Astrocyte (in vitro differentiated cells and primary cell): ENCODE data around the gene CHST13. TPM values are rescaled to one million over a fixed set of nuclear protein-coding genes. Genes with fewer than 3 reads are reported as not detected.

Experiments
- DNase-seq: peaks from one replicate; pipeline ENCODE4 v3.0.0-alpha.2; 2010; ENCODE audit warnings: low read depth
- FAIRE-seq: peaks from 2 replicates; lab custom pipeline; 2011; peaks lifted over from hg19 to GRCh38; lab: Jason Lieb, UNC
- H2AFZ ChIP-seq: 2 replicates; pipeline ENCODE4 v1.6.0; 2012; ENCODE audit warnings: low read depth, low read length, inconsistent platforms
- H3K27ac ChIP-seq: 2 replicates; pipeline ENCODE4 v1.5.1; 2011; ENCODE audit warnings: low read depth, low read length, inconsistent platforms
- H3K27me3 ChIP-seq: 2 replicates; pipeline ENCODE4 v1.6.0; 2011; ENCODE audit warnings: low read length, inconsistent platforms; ENCODE audit not compliant: insufficient read depth
- H3K36me3 ChIP-seq: 2 replicates; pipeline ENCODE4 v1.5.1; 2011; ENCODE audit warnings: low read length, inconsistent platforms; ENCODE audit not compliant: insufficient read depth
- H3K4me1 ChIP-seq: 2 replicates; pipeline ENCODE4 v1.5.1; 2011; ENCODE audit warnings: low read length, inconsistent platforms; ENCODE audit not compliant: insufficient read depth
- H3K4me2 ChIP-seq: 2 replicates; pipeline ENCODE4 v1.6.0; 2012; ENCODE audit warnings: low read length, inconsistent platforms
- H3K4me3 ChIP-seq: 2 replicates; pipeline ENCODE4 v1.5.1; 2011; ENCODE audit warnings: low read depth, mild to moderate bottlenecking, low read length, inconsistent platforms; ENCODE audit not compliant: insufficient read depth
- H3K79me2 ChIP-seq: 2 replicates; pipeline ENCODE4 v1.6.0; 2012; ENCODE audit warnings: mild to moderate bottlenecking, low read length, inconsistent platforms; ENCODE audit not compliant: insufficient read depth
- H3K9ac ChIP-seq: 2 replicates; pipeline ENCODE4 v1.6.0; 2012; ENCODE audit warnings: mild to moderate bottlenecking, low read length, inconsistent platforms
- H3K9me3 ChIP-seq: 2 replicates; pipeline ENCODE4 v1.5.1; 2012; ENCODE audit warnings: low read depth, mild to moderate bottlenecking, low read length, inconsistent platforms; ENCODE audit not compliant: insufficient read depth
- H4K20me1 ChIP-seq: 2 replicates; pipeline ENCODE4 v1.6.0; 2012; ENCODE audit warnings: low read length, inconsistent platforms; ENCODE audit not compliant: insufficient read depth
- H3K27ac Mint-ChIP-seq: one replicate; pipeline ENCODE4 v1.8.0; 2021; ENCODE audit warnings: mild to moderate bottlenecking, mixed read lengths; ENCODE audit not compliant: unreplicated experiment
- H3K27me3 Mint-ChIP-seq: one replicate; pipeline ENCODE4 v1.8.0; 2021; ENCODE audit warnings: low read depth, mixed read lengths; ENCODE audit not compliant: unreplicated experiment
- H3K36me3 Mint-ChIP-seq: one replicate; pipeline ENCODE4 v1.8.0; 2021; ENCODE audit warnings: low read depth, mixed read lengths; ENCODE audit not compliant: unreplicated experiment
- H3K4me1 Mint-ChIP-seq: one replicate; pipeline ENCODE4 v1.8.0; 2021; ENCODE audit warnings: low read depth, mixed read lengths; ENCODE audit not compliant: unreplicated experiment
- H3K4me3 Mint-ChIP-seq: one replicate; pipeline ENCODE4 v1.8.0; 2021; ENCODE audit warnings: mild to moderate bottlenecking, moderate library complexity, mixed read lengths; ENCODE audit not compliant: unreplicated experiment
- H3K9me3 Mint-ChIP-seq: one replicate; pipeline ENCODE4 v1.8.0; 2021; ENCODE audit warnings: mild to moderate bottlenecking, mixed read lengths; ENCODE audit not compliant: unreplicated experiment
- CTCF ChIP-seq: IDR thresholded peaks from 2 replicates; pipeline ENCODE4 v1.5.1; 2011; ENCODE audit warnings: low read depth, mild to moderate bottlenecking, inconsistent platforms, low read length, moderate library complexity; ENCODE audit not compliant: insufficient read depth
- EZH2 ChIP-seq: IDR thresholded peaks from 2 replicates; pipeline ENCODE4 v1.6.1; 2012; ENCODE audit warnings: mild to moderate bottlenecking, low read length, inconsistent platforms; ENCODE audit not compliant: insufficient read depth
- total RNA-seq: library from RNA; stranded (reverse); gene quantifications from 2 replicates; pipeline ENCODE4 v1.2.1, GENCODE V29; 2021

Gene CHST13
- total RNA-seq, 1 donor from 2014 or later = not detected

- peaks cover 5% of the 10 kb centered on the region for H3K27me3 ChIP-seq
- H3K9me3 ChIP-seq = no peaks in the 10 kb centered on the region
- H3K36me3 ChIP-seq = no peaks in the 10 kb centered on the region
- no peaks in the 10 kb centered on the region for H4K20me1 ChIP-seq
- no peaks in the 10 kb centered on the region for H3K79me2 ChIP-seq
- H3K4me3 ChIP-seq = no peak overlapping the region
- H3K4me1 Mint-ChIP-seq = peaks cover 1% of the 10 kb centered on the region
- peaks cover 26% of the 10 kb centered on the region for H3K27me3 Mint-ChIP-seq
- no peak for TF ChIP-seq EZH2
- no peak for TF ChIP-seq CTCF
- H3K36me3 Mint-ChIP-seq = peaks cover 2% of the 10 kb centered on the region
- H3K9ac ChIP-seq = no peak overlapping the region
- H2AFZ ChIP-seq = no peak overlapping the region
- H3K9me3 Mint-ChIP-seq = no peaks in the 10 kb centered on the region
- H3K27ac Mint-ChIP-seq = no peak overlapping the region
- DNase-seq (no peak), FAIRE-seq (no peak)
- no peaks in the 10 kb centered on the region for H3K4me1 ChIP-seq
- H3K27ac ChIP-seq = no peak overlapping the region
- H3K4me2 ChIP-seq = no peak overlapping the region
- H3K4me3 Mint-ChIP-seq = no peak overlapping the region
Observed at GRCh38 chr3:126510308-126510910, 13.5 kb upstream of the CHST13 start.

DNA sequence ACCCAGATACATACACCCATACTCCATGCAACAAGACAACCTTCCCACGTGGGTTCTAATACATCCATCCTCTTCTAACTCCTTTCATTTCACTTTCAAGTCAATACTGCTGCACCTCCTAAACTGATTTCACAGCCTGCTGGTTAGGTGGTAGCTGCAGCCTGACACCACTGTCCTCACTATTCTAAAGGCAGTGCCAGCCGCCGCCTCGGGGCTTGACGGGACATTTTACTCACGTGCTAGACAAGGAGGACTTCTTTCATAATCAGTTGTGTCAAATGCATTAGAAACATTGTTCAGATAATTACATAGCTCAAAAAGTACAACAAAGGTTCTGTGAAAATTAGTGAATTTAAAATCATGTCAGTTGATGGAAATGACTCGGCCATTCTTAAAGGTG lies 12.7 kb upstream of the CHST13 start:
- no peaks in the 10 kb centered on the region for H3K9me3 ChIP-seq
- Mint-ChIP-seq H3K4me1 (peaks cover 1% of the 10 kb centered on the region), H3K9me3 (no peaks in the 10 kb centered on the region), H3K4me3 (no peak overlapping the region), H3K36me3 (peaks cover 2% of the 10 kb centered on the region), H3K27ac (no peak overlapping the region), H3K27me3 (peaks cover 24% of the 10 kb centered on the region)
- H3K4me2 ChIP-seq = no peak overlapping the region
- no peak overlapping the region for H3K27ac ChIP-seq
- DNase-seq (no peak), FAIRE-seq (no peak)
- no peaks in the 10 kb centered on the region for H3K36me3 ChIP-seq
- H3K79me2 ChIP-seq = no peaks in the 10 kb centered on the region
- H3K9ac ChIP-seq = no peak overlapping the region
- no peaks in the 10 kb centered on the region for H4K20me1 ChIP-seq
- H2AFZ ChIP-seq = no peak overlapping the region
- no peak for TF ChIP-seq EZH2
- TF ChIP-seq CTCF = no peak
- H3K4me1 ChIP-seq = no peaks in the 10 kb centered on the region
- H3K27me3 ChIP-seq = peaks cover 5% of the 10 kb centered on the region
- H3K4me3 ChIP-seq = no peak overlapping the region

- Mint-ChIP-seq H3K27ac (no peak overlapping the region), H3K9me3 (no peaks in the 10 kb centered on the region), H3K4me3 (no peak overlapping the region), H3K27me3 (peaks cover 25% of the 10 kb centered on the region), H3K36me3 (peaks cover 2% of the 10 kb centered on the region), H3K4me1 (peaks cover 1% of the 10 kb centered on the region)
- Histone ChIP-seq H3K36me3 (no peaks in the 10 kb centered on the region), H2AFZ (no peak overlapping the region), H3K4me2 (no peak overlapping the region), H3K27ac (no peak overlapping the region), H4K20me1 (no peaks in the 10 kb centered on the region), H3K9me3 (no peaks in the 10 kb centered on the region), H3K4me3 (no peak overlapping the region), H3K4me1 (no peaks in the 10 kb centered on the region), H3K9ac (no peak overlapping the region), H3K27me3 (peaks cover 5% of the 10 kb centered on the region), H3K79me2 (no peaks in the 10 kb centered on the region)
- TF ChIP-seq EZH2 = no peak
- no peak for TF ChIP-seq CTCF
- FAIRE-seq = no peak
- DNase-seq = no peak
Observed at GRCh38 chr3:126512026-126512425, 11.9 kb upstream of the CHST13 start.
